ENCODE data around the gene SERAC1.
"Not testable (repeated sequence)": the region's sequence is repeated elsewhere in the genome, so short reads cannot be mapped to it uniquely, and the experiment has no call there.

The SERAC1 gene

GRCh38 chr6:158158123-158158522 lies 9.9 kb downstream of the SERAC1 start:
- TF ChIP-seq CTCF (IDR thresholded peaks at IDR 0.05; ENCODE audit: insufficient read depth, missing control alignments): no peak
- DNase-seq (ENCODE audit: insufficient read length, low spot score): no peak
- no peak for FAIRE-seq

GRCh38 chr6:158157064-158157764 lies 10.8 kb downstream of the SERAC1 start:
- TF ChIP-seq CTCF (IDR thresholded peaks at IDR 0.05; ENCODE audit: insufficient read depth, missing control alignments): no peak
- no peak for DNase-seq (ENCODE audit: insufficient read length, low spot score)
- FAIRE-seq: peak; percentile 55

GRCh38 chr6:158154816-158155215 lies 13.2 kb downstream of the SERAC1 start:
- TF ChIP-seq CTCF (IDR thresholded peaks at IDR 0.05; ENCODE audit: insufficient read depth, missing control alignments): no peak
- DNase-seq (ENCODE audit: insufficient read length, low spot score): no peak
- FAIRE-seq: no peak

- FAIRE-seq (no peak), DNase-seq (ENCODE audit: insufficient read length, low spot score) (no peak)
- no peak for TF ChIP-seq CTCF (IDR thresholded peaks at IDR 0.05; ENCODE audit: insufficient read depth, missing control alignments)
Measured at GRCh38 chr6:158153576-158153975, 14.5 kb downstream of the SERAC1 start.

GRCh38 chr6:158152659-158153058 lies 15.4 kb downstream of the SERAC1 start:
- DNase-seq (ENCODE audit: insufficient read length, low spot score) (no peak), FAIRE-seq (no peak)
- no peak for TF ChIP-seq CTCF (IDR thresholded peaks at IDR 0.05; ENCODE audit: insufficient read depth, missing control alignments)

- FAIRE-seq: not testable (repeated sequence)
Measured at GRCh38 chr6:158152025-158152424, 16.0 kb downstream of the SERAC1 start.

GRCh38 chr6:158150701-158151100 lies 17.4 kb downstream of the SERAC1 start:
- FAIRE-seq (no peak), DNase-seq (ENCODE audit: insufficient read length, low spot score) (no peak)
- TF ChIP-seq CTCF (IDR thresholded peaks at IDR 0.05; ENCODE audit: insufficient read depth, missing control alignments): no peak

More at GRCh38 chr6:158152025-158152424, 16.0 kb downstream of the SERAC1 start:
- not testable (repeated sequence) for DNase-seq (ENCODE audit: insufficient read length, low spot score)
